Activated naive CD4-positive, alpha-beta T cell (primary cell): ENCODE data around the gene BIVM.
"Not testable (repeated sequence)": the region's sequence is repeated elsewhere in the genome, so short reads cannot be mapped to it uniquely, and the experiment has no call there.

Experiments used
- DNase-seq, 4 experiments: peaks; one replicate each; lab custom pipeline; 2025; lab: John Stamatoyannopoulos, UW

The BIVM gene, protein sequence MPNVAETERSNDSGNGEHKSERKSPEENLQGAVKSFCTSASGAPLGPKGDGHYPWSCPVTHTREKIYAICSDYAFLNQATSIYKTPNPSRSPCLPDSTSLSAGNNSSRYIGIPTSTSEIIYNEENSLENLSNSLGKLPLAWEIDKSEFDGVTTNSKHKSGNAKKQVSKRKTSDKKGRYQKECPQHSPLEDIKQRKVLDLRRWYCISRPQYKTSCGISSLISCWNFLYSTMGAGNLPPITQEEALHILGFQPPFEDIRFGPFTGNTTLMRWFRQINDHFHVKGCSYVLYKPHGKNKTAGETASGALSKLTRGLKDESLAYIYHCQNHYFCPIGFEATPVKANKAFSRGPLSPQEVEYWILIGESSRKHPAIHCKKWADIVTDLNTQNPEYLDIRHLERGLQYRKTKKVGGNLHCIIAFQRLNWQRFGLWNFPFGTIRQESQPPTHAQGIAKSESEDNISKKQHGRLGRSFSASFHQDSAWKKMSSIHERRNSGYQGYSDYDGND

DNA sequence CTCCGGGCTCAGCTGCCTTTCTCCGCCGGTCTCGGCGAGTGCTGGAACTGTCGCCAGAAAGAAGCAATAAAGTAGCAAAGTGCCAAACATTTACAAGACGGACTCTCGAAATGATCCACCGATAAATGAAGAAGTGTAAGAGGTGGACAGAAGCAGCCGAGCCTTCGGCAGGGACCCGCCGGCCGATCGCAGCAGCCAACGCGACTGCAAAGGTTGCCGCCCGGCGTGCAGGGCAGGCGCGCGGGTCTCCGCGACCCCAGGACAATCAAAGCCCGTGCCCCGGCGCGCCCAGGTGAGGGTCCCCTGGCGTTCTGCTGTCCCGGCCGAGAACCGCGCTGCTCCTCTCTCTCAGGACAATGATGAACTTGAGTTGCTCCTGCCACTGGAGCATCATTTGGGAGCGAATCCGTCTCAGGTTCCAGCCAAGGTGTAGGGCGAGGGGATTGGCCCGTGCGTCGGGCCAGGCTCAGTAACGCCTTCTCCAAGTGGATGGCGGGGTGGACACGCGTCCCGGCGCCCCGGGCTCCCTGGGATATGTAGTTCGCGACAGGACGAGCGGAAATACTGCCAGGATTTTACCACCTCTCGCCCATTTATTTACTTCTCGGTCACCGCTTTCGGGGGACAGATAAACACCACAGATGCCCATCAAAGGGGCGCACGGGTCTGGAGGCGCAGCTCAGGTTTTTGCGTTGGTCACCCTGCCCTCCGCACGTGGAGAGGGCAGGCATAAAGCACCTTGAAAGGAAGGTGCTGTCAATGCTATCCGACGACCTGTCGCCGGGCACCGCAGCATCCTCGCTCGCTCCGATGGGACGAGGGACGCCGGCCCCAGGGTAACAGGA, at the start of gene BIVM, which contains the start of gene POGLUT2:
BIVM (plus strand) TSS at position 539 of the 845 bp plus-strand sequence. CDS start 8,149 bp downstream, outside the sequence.
POGLUT2 (minus strand) TSS at position 396 of the 845 bp plus-strand sequence; CDS start at position 90, 306 bp downstream.
- peak in 3 of 4 experiments; percentile 4 to 35 (median 12) for DNase-seq

DNA sequence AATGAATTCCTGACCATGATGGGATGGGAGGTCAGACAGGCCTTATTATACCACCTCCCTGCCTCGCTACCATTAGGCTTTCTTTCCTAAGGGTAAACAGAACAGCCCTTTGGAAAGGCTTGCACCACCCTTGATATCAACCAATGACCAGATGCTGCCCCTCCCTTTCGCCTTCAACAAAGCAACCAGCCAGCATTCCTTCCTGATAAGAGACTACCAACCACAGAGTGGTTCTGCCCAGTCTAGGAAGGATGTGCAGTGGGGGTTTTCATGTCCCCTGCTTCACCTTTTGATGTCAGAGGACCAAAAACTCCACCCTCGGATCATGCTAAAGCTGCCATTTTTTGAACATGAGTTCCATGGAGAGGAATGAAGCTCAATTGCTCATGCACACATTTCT, 47.0 kb upstream of the BIVM start:
- no peak for DNase-seq

DNA sequence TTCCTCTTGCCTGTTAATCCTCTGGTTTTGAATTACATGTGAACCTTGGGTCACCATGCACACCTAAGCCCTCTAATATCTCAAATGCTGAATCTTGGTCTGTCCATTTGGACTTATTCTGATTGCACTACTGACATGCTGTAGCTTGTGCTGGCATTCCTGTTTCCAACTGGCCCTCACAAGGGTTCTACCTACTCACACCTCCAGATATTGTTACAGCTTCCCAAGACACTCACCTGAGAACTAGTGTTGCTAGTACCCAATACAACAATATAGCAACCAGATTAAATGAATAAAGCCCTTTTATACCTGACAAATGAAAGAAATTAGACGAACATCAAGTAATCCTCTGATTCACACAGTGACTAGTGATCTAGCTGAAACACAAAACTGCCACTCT, 41.9 kb upstream of the BIVM start:
- no peak for DNase-seq

DNA sequence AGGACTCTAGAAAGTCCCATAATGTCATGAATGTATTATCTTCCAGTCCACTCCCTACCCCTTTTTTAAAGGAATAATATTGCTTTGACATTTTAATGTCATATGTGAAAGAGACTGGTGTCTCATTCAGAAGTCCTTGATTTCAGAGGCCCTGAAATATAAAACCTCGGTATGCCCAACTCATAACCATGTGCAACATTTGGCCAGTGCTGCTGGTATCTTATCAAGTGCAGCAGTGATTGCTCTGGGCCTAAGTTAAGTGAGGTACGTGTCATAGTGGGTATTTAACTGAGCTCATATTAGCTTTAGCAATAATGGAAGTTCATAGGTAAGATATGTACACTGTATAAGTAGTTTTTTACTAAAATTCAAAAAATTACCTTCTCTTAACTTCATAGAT, 40.1 kb upstream of the BIVM start:
- no peak for DNase-seq

DNA sequence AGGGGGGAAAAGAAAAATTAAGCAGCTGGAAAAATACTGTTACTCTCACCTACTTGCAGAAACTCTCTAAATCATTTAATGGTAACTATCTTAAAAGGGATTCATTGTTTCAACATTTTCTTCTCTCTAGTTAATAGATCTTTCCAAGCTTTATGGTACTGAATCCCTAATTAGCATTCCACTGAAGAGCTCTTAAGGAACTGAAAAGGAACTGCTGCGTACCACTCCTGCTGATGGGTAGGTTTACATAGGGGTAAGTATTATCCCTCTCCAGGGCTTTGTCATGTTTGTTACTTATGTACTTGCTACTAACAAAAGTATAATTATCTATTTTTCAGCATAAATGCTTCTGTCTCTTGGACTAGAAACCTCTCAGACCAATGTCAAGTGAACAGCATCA, 37.8 kb upstream of the BIVM start:
- DNase-seq: no peak

DNA sequence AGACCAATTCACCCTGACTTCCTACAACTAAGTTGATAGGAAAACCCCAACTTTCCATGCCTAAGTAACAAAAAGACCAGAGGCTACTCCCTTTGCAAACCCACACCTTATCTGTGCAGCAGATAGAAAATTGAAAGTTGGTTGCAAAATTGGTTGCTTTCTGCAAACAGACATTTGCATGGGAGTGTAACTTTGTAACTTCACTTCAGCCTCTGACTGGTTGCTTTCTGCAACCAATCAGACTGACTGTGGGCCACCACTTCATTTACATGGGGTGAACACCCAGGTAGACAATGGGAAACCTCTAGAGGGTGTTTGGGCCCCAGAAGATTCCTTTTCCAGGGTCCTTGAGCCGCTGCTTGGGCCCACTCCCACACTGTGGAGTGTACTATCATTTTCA, 35.2 kb upstream of the BIVM start:
- no peak for DNase-seq

DNA sequence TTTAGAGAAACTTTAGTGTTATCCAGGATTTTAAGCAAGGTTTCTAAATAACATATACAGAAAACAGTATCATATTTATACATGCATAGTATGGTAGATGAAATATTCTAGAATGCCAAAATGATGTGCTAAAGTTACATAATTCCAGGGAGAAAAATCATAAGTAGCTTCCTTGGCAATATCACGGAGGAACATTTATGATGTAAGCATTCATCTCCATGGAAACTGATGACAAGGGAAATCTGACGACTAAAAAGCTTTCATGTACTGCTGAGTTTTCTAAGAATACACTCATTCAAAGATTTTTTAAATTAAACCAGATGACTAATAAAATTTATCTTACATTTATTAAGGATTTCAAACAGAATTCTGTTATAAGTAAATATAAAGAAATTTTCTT, 30.0 kb upstream of the BIVM start:
- no peak for DNase-seq

DNA sequence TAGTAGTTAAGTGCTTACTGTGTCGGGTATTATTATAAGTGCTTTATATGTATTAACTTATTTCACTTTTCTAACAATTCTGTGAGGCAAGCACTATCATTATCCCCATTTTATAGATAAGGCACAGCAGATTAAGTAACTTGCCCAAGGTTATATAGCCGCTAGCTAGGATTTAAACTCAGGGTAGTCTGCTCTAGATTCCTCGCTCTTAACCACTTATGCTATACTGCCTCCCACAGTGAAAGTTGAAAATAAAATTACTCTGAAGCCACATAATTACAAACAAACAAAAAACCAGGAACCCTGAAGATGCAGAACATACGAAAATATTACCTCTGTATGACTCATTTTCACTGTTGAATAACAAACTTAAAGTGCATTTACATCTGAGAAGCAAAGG, 29.2 kb upstream of the BIVM start:
- no peak for DNase-seq

DNA sequence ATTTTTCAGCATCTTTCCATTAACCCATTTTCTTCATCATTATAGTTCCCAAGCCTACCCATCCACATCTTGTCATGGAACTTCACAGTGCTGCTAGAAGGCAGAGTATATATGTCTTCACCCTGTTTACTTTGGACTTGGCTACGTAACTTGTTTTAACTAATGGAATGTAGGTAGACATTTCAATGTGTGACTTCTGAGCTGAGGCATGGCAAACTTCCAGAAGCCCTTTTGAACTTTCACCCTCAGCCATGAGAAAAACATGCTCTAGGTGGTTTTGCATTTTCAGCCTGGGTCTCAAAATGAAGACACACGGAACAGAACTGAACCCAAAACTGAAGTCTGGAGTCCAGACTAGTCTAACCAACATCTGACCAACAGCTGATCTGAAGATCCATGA, 28.5 kb upstream of the BIVM start:
- no peak for DNase-seq

DNA sequence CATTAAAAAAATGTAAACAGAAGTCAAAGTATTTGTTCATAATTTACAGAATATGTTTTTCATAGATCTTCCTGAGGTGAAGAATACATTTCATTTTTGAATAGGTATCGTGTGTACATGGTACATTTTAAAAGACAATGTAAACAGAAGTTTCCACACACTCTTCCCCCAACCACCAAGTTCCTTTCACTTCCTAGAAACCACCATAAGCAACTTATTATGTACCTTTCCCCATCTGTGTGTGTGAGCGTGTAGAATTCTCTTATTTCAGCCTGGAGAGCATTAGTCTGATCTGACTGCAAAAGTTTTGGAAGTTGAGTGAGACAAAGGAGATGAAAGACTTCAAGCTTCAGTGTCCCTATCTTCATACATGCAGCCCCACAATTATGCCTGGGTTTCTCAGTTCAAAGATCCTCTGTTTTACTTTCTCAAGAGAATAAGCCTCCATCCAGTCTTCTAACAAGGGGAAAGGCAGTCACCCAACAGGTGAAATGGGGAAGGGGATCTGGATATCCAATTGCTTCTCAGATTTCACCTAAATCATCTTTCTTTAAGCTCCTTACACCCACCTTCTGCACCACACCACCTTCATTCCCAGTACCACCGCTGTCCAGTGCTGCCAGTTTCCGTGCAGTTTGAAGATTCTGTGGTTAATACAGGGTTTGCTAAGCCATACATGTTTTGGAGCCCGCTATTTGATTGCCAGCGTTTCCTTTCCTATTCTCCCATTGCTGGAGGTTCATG, 27.4 kb upstream of the BIVM start:
- no peak for DNase-seq

DNA sequence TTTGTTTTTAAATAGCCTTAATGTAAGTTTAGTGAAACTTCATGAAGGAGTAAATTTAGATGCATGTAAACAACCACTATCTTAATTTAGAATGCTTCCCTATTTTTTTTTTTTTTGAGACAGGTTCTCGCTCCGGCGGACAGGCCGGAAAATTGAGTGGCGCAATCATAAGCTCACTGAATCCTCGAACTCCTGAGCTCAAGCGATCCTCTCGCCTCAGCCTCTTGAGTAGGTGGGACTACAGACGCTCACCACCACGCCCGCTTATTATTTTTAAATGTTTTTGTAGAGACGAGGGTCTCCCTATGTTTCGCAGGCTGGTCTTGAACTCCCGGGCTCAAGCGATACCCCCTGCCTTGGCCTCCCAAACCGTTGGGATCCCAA, 26.9 kb upstream of the BIVM start:
- no peak for DNase-seq

DNA sequence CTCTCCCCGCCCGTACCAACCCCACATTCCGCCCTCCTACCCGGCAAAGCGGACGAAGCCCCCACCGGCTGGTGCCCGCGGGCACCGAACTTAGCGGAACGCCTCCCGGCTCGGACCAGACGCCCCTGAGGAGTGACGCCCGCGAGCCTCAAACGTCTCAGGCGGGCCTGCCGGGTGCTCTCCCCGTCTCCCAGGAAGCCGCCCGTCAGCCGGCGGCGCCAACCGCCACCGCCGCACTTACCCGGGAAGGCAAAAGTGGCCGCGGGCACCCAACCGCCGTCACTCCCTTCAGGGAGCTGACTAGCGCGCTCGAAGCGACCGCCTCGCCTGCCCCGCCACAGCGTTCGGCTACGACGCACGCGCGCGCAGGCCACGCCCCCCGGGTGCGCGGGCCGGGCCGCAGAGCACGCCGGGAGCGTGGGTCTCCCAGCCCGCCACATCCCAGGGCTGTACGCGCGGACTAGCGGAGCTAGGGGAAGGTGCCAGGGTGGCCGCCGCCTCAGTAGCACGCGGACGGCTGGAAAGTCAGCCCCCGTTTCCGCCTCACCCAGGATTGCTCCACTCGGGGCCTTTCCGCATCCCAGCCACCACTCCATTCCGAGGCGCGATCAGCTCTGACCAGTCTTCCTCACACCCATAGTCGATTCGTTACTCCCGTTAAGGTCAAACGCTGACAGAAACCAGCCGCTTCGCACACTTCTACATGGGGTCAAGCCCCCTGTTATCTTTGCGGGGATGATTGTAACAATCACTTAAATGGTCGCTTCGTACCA, 25.3 kb upstream of the BIVM start, which contains the start of gene TEX30:
TEX30 (minus strand) TSS at position 346 of the 773 bp plus-strand sequence. CDS start 3,760 bp downstream, outside the sequence.
- peak; percentile 50 to 87 (median 65) for DNase-seq

DNA sequence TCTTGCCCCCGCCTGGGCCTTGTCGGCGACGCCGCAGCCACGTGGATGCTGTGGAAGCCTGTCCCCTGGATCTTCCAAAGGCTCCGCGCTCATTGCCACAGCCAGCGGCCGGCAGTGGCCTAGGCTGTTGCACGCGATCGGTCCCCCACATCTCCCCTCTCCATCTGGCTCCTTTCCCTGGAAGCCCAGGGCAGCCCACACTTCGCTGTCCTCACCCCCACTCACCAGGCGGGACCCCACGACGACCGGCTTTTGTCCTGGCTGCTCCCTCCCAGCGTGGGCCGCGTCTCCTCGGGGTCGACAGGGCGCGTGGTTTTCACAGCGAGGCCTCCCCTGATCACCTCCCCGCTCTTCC, 24.7 kb upstream of the BIVM start:
- DNase-seq: peak in 1 of 4 experiments; percentile 13

DNA sequence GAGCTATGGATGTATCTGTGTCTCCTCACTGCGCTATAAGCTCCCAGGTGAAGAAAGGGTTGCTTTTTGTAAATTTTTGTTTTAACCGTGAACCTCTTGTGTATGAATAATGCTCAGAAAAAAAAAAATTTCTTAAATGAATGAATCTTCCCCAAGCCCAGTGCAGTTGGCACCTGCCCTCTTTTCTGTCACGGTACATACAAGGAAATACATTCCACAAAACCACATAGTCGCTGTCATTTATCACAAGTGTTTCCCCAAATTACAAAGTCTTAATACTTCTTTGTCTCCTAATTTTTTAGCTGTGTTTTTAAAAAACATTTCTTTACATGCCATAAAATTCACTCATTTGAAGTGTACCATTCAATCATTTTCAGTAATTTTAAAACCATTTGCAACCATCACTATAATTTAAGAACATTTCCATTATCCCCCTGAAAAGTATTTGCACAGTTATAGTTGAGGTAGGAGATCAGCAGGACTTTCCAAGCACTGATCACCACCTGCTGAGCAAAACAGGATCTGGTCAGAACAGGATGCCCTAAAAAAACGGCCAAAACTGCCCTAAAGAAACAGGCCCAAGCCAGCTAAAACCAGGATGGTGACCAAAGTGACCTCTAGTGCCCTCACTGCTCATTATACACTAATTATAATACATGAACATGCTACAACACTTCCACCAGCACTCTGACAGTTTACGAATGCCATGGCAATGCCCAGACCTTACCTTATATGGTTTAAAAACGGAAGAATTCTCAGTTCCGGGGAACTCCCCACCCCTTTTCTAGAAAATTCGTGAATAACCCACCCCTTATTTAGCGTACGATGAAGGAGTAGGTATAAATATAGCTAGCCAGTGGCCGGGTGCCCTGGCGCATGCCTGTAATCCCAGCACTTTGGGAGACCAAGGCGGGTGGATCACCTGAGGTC, 24.1 kb upstream of the BIVM start:
- DNase-seq: no peak

DNA sequence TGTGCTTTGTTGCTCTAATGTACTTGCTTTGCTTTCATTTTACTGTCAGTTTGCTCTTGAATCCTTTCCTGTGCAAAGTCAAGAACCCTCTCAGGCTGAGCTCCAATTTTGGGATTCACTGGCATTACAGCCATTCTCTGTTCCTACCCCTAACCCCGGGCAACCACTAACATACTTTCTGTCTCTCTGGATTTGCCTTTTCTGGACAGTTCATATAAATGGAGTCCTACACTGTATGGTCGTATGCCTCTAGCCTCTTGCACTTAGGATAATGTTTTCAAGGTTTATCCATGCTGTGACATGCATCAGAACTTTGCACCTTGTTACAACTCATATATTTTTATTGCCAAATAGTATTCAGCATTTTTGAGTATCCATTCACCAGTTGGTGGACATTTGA, 22.6 kb upstream of the BIVM start:
- no peak for DNase-seq

DNA sequence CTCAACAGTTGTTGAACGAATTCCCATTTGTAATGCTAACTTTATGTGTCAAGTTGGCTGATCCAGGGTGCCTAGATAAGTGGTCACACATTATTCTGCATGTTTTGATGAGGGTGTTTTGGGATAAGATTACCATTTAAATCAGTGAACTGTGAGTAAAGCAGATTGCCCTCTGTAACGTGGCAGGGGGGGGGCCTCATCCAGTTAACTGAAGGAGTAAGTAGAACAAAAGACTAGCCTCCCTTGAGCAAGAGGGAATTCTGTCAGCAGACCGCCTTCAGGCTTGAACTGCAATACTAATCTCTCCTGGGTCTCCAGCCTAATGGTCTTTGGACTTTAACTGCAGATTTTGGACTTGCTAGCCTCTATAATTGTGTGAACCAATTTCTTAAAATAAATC, 21.2 kb upstream of the BIVM start:
- no peak for DNase-seq

DNA sequence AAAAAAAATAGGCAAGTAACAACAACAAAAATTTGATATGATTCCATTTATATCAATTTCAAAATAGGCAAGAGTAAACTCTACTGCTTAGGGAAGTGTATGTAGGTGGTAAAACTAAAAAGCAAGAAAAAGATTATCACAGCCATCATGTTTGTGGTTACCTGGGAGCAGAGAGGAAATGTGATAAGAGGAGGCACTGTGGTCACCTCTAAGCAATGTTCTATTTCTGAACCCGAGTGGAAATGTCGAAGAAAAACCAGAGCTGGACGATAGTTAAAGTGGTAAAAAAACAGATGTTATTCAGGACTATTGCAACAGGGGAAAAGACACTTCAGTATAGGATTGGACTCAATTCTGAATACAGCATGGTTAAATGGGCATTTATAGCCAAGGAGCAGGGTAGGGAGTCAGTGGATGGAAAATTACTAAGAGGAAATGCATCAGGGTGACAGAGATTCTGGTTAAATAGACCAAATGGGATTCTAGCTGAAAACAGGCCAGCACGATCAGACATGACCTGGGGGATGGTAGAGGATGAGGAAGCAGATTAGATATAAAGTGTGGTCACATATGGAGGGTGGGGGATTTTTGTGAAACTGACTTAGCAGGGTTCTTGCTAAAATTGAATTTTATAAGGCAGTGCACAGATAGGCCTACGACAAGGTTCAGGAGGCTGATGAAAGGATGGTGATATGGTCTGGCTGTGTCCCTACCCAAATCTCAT, 19.3 kb upstream of the BIVM start:
- no peak for DNase-seq

DNA sequence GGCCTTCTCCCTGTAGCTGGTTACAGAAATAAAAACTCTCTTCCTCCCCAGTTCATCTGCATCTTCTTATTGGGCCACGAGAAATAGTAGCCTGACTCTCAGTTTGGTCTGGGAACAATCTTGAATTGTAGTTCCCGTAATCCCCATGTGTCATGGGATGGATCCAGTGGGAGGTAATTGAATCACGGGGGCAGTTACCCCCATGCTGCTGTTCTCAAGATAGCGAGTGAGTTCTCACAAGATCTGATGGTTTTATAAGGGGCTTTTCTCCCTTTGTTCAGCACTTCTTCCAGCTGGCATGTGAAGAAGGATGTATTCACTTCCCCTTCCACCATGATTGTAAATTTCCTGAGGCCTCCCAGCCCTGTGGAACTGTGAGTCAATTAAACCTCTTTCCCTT, 18.3 kb upstream of the BIVM start:
- DNase-seq: not testable (repeated sequence)

DNA sequence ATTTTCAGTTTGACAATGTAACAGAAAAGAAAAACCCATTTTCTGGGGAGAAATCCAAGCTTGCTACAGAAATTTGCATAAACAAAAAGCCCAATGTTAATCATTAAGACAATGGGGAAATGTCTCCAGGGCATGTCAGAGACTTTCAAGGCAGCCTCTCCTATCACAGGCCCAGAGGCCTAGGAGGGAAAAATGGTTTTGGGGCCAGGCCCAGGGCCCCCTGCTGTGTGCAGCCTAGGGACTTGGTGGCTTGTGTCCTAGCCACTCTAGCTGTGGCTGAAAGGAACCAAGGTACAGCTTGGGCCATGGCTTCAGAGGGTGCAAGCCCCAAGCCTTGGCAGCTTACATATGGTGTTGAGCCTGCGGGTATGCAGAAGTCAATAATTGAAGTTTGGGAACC, 17.3 kb upstream of the BIVM start:
- no peak for DNase-seq

DNA sequence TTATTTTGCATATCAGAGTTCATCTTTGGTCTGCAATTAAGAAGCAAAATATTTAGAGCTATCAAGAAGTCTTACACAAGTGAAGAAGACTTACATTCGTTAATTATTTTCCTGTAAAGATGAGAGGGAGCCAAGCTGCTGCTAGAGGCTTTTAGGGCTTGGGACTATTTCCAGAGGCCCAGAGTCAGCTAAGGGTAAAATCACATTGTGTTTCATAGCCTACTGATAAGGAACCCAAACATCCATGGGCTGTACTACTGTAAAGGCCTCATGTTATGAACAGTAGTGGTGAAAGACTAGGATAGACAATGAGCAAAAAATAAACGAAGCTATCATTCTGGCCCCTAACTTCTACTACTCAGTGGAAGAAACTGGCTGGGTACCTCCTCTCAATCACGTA, 14.4 kb upstream of the BIVM start:
- no peak for DNase-seq
